ENCODE results near the gene POLR3A.

GRCh38 chr10:78069151-78069550, 39.8 kb upstream of the POLR3A start:
- TF ChIP-seq EZH2 (IDR thresholded peaks at IDR 0.05; ENCODE audit: borderline replicate concordance, low read length), result no peak
- no peak for TF ChIP-seq CTCF (conservative IDR thresholded peaks at IDR 0.05 in 1 of 2, IDR thresholded peaks at IDR 0.05 in 1 of 2; ENCODE audit: extremely low read depth in 1 of 2, insufficient read depth in 1 of 2, low read depth in 1 of 2, low read length in 2 of 2)
